H1 (cell line): Measurements from ENCODE around the gene MTCL3.

ENCODE experiments used
- ASH2L ChIP-seq: fragments of 200-600, 300-600 bp; sonication (generic); IDR thresholded peaks from one replicate; pipeline ENCODE4 v1.7.1; 2017; ENCODE audit warnings: low read length
- BACH1 ChIP-seq: IDR thresholded peaks from 2 replicates; pipeline ENCODE4 v1.6.1; 2012; ENCODE audit warnings: low read length, improper control_type of control experiment
- BCL11A ChIP-seq, 2 experiments: IDR thresholded peaks; one replicate each; pipeline ENCODE4 v1.6.1; 2011; ENCODE audit warnings: low read depth in 2 of 2, low read length in 2 of 2, mild to moderate bottlenecking in 2 of 2
- CHD2 ChIP-seq: IDR thresholded peaks from 2 replicates; pipeline ENCODE4 v1.6.1; 2012; ENCODE audit warnings: low read length, improper control_type of control experiment
- CREB1 ChIP-seq: IDR thresholded peaks from 2 replicates; pipeline ENCODE4 v1.6.1; 2012; ENCODE audit warnings: inconsistent platforms
- CTCF ChIP-seq, 3 experiments: IDR thresholded peaks; 1 replicate in 2 of 3; 2 replicates in 1 of 3; pipeline versions ENCODE4 v1.5.1 to v1.6.1; 2011; ENCODE audit warnings: low read length in 3 of 3, mild to moderate bottlenecking in 3 of 3, inconsistent platforms in 2 of 3, low read depth in 1 of 3, moderate library complexity in 1 of 3; ENCODE audit not compliant: insufficient read depth in 1 of 3; ENCODE audit errors: control extremely low read depth in 1 of 3
- EZH2 ChIP-seq: fragments of 200-600 bp; sonication (generic); IDR thresholded peaks from 2 replicates; pipeline ENCODE4 v1.7.1; 2012; ENCODE audit warnings: low read depth, mild to moderate bottlenecking, moderate library complexity, low read length, inconsistent platforms; ENCODE audit not compliant: severe bottlenecking
- KDM4A ChIP-seq: IDR thresholded peaks from one replicate; pipeline ENCODE4 v1.7.1; 2012; ENCODE audit warnings: low read depth, mild to moderate bottlenecking, moderate library complexity, low read length, inconsistent platforms; ENCODE audit not compliant: severe bottlenecking
- MAFK ChIP-seq: IDR thresholded peaks from 2 replicates; pipeline ENCODE4 v1.6.1; 2012; ENCODE audit warnings: low read depth, mild to moderate bottlenecking, improper control_type of control experiment, low read length
- NANOG ChIP-seq: IDR thresholded peaks from 2 replicates; pipeline ENCODE4 v1.6.1; 2011; ENCODE audit warnings: low read length, low read depth, mild to moderate bottlenecking, inconsistent platforms; ENCODE audit not compliant: insufficient read depth, poor library complexity, severe bottlenecking
- PHF8 ChIP-seq: fragments of 200-600 bp; sonication (generic); conservative IDR thresholded peaks from 2 replicates; pipeline ENCODE4 v1.7.1; 2012; ENCODE audit warnings: low read depth, mild to moderate bottlenecking, inconsistent platforms, low read length, moderate library complexity
- POLR2AphosphoS5 ChIP-seq: IDR thresholded peaks from 2 replicates; pipeline ENCODE4 v1.6.1; 2011; ENCODE audit warnings: low read depth, low read length
- RAD21 ChIP-seq, 2 experiments: IDR thresholded peaks in 1 of 2; conservative IDR thresholded peaks in 1 of 2; 2 replicates each; pipeline ENCODE4 v1.6.1; 2011; ENCODE audit warnings: low read depth in 2 of 2, low read length in 2 of 2, improper control_type of control experiment in 1 of 2, inconsistent platforms in 1 of 2, mild to moderate bottlenecking in 1 of 2, moderate library complexity in 1 of 2
- RFX5 ChIP-seq: IDR thresholded peaks from 2 replicates; pipeline ENCODE4 v1.6.1; 2011; ENCODE audit warnings: low read depth, low read length, improper control_type of control experiment, borderline replicate concordance
- RNF2 ChIP-seq: fragments of 200-900, 300-1000 bp; sonication (generic); IDR thresholded peaks from 2 replicates; pipeline ENCODE4 v1.7.1; 2016; ENCODE audit warnings: borderline replicate concordance, low read depth, mild to moderate bottlenecking, antibody characterized with exemption, low read length; ENCODE audit not compliant: poor library complexity, severe bottlenecking; ENCODE audit errors: missing control alignments
- RXRA ChIP-seq: IDR thresholded peaks from 2 replicates; pipeline ENCODE4 v1.6.1; 2011; ENCODE audit warnings: low read depth, mild to moderate bottlenecking, low read length, moderate library complexity; ENCODE audit not compliant: insufficient read depth
- SAP30 ChIP-seq: fragments of 300-600 bp; sonication (generic); IDR thresholded peaks from 2 replicates; pipeline ENCODE4 v1.7.1; 2012; ENCODE audit warnings: low read length, moderate library complexity, mild to moderate bottlenecking, inconsistent platforms; ENCODE audit not compliant: insufficient read depth, insufficient replicate concordance
- SP2 ChIP-seq: IDR thresholded peaks from 2 replicates; pipeline ENCODE4 v1.6.1; 2012; ENCODE audit warnings: mild to moderate bottlenecking, low read length, inconsistent platforms
- SP4 ChIP-seq: IDR thresholded peaks from 2 replicates; pipeline ENCODE4 v1.6.1; 2012; ENCODE audit warnings: low read length, inconsistent platforms
- SUZ12 ChIP-seq: fragments of 200-600 bp; sonication (generic); IDR thresholded peaks from 2 replicates; pipeline ENCODE4 v1.6.1; 2012; ENCODE audit warnings: mild to moderate bottlenecking, inconsistent platforms, low read length, moderate library complexity, mixed read lengths
- TBP ChIP-seq: IDR thresholded peaks from 2 replicates; pipeline ENCODE4 v1.6.1; 2011; ENCODE audit warnings: low read depth, low read length, improper control_type of control experiment
- TCF12 ChIP-seq: IDR thresholded peaks from 2 replicates; pipeline ENCODE4 v1.6.1; 2011; ENCODE audit warnings: low read depth, mild to moderate bottlenecking, low read length
- TEAD4 ChIP-seq: IDR thresholded peaks from 2 replicates; pipeline ENCODE4 v1.6.1; 2012; ENCODE audit warnings: low read depth, low read length, inconsistent platforms, mixed read lengths

MTCL3 gene

GRCh38 chr6:127515234-127515793 lies 3.8 kb downstream of the MTCL3 start (continued):
- no peak for TF ChIP-seq TCF12
- TF ChIP-seq POLR2AphosphoS5 = peak; percentile 85; the same call in 1 of the 2 replicates
- TF ChIP-seq CHD2 = peak; percentile 78
- no peak for TF ChIP-seq TEAD4
- no peak for TF ChIP-seq ASH2L
- no peak for TF ChIP-seq RAD21 (IDR thresholded peaks at IDR 0.05 in 1 of 2, conservative IDR thresholded peaks at IDR 0.05 in 1 of 2; ENCODE audit: low read depth in 2 of 2, low read length in 2 of 2)
- TF ChIP-seq KDM4A = no peak
- no peak for TF ChIP-seq TBP
- peak; percentile 12 to 41 (median 15); a peak in 3 of 4 replicates for TF ChIP-seq CTCF (IDR thresholded peaks at IDR 0.05; ENCODE audit: control extremely low read depth in 1 of 3, insufficient read depth in 1 of 3, low read depth in 1 of 3, low read length in 3 of 3)
- TF ChIP-seq RXRA = no peak
- peak; percentile 24; the same call in 1 of the 2 replicates for TF ChIP-seq PHF8
- TF ChIP-seq RFX5 = no peak
- TF ChIP-seq BCL11A (IDR thresholded peaks at IDR 0.05; ENCODE audit: low read depth in 2 of 2, low read length in 2 of 2) = no peak
- no peak; the same call in 1 of the 2 replicates for TF ChIP-seq CREB1
- no peak for TF ChIP-seq SAP30
- no peak for TF ChIP-seq BACH1
- no peak for TF ChIP-seq MAFK
- no peak for TF ChIP-seq SP2
- no peak for TF ChIP-seq SP4
- TF ChIP-seq RNF2 = no peak
- TF ChIP-seq EZH2 = no peak
- no peak for TF ChIP-seq NANOG
- no peak for TF ChIP-seq SUZ12
